Naive thymus-derived CD4-positive, alpha-beta T cell (primary cell): ENCODE results near the gene ATP5F1A. TPM values are rescaled to one million over a fixed set of nuclear protein-coding genes. Genes with fewer than 3 reads are reported as not detected.

Experiments
- ATAC-seq: fragments of 150-1000 bp; cut with Tn5 transposase; 2 replicates; pipeline ENCODE4 v1.10.0; 2021; ENCODE audit warnings: mild to moderate bottlenecking, moderate library complexity
- CTCF ChIA-PET: fragments of 350-600 bp; sonication (Branson Sonifier 250); formaldehyde crosslinking; loops from one replicate; lab custom pipeline; 2021; ENCODE audit warnings: antibody characterized with exemption; lab: Charles Lee
- POLR2A ChIA-PET: fragments of 350-600 bp; sonication (Branson Sonifier 250); formaldehyde crosslinking; loops from one replicate; lab custom pipeline; 2021; ENCODE audit warnings: antibody characterized with exemption, inconsistent platforms; lab: Charles Lee
- DNase-seq, 9 donors: peaks; one replicate each; pipeline versions ENCODE4 v3.0.0 to v3.0.0-alpha.2; 2020 to 2022; ENCODE audit warnings: mixed read lengths in 1 of 9
- H3K27ac ChIP-seq: one replicate; pipeline ENCODE4 v1.7.0; 2013; ENCODE audit warnings: mild to moderate bottlenecking, low read depth, low read length, moderate library complexity
- H3K27me3 ChIP-seq, 2 donors: one replicate each; pipeline ENCODE4 v1.7.0; 2013; ENCODE audit warnings: low read length in 2 of 2, mild to moderate bottlenecking in 2 of 2, moderate library complexity in 2 of 2; ENCODE audit not compliant: control insufficient read depth in 2 of 2, insufficient read depth in 2 of 2
- H3K36me3 ChIP-seq, 3 experiments: 1 replicate in 2 of 3; 2 replicates in 1 of 3; pipeline ENCODE4 v1.7.0; 2013; ENCODE audit warnings: low read length in 3 of 3, mild to moderate bottlenecking in 3 of 3, moderate library complexity in 1 of 3; ENCODE audit not compliant: insufficient read depth in 3 of 3, control insufficient read depth in 2 of 3
- H3K4me1 ChIP-seq, 2 donors: one replicate each; pipeline ENCODE4 v1.7.0; 2013; ENCODE audit warnings: low read length in 2 of 2, mild to moderate bottlenecking in 2 of 2, moderate library complexity in 1 of 2; ENCODE audit not compliant: control insufficient read depth in 2 of 2, insufficient read depth in 2 of 2
- H3K4me3 ChIP-seq: 2 replicates; pipeline ENCODE4 v1.7.0; 2013; ENCODE audit warnings: mild to moderate bottlenecking, low read length
- H3K9me3 ChIP-seq, 3 experiments: 1 replicate in 2 of 3; 2 replicates in 1 of 3; pipeline ENCODE4 v1.7.0; 2013; ENCODE audit warnings: low read length in 3 of 3; ENCODE audit not compliant: control insufficient read depth in 2 of 3
- H3K27ac Mint-ChIP-seq, 9 donors: one replicate each; pipeline ENCODE4 v1.8.0; 2020 to 2022; ENCODE audit warnings: mixed read lengths in 9 of 9, mild to moderate bottlenecking in 8 of 9, moderate library complexity in 5 of 9, inconsistent platforms in 2 of 9
- H3K27me3 Mint-ChIP-seq, 5 donors: one replicate each; pipeline ENCODE4 v1.8.0; 2021 to 2022; ENCODE audit warnings: mixed read lengths in 5 of 5, mild to moderate bottlenecking in 1 of 5
- H3K36me3 Mint-ChIP-seq, 5 donors: one replicate each; pipeline ENCODE4 v1.8.0; 2020 to 2022; ENCODE audit warnings: mixed read lengths in 5 of 5, mild to moderate bottlenecking in 3 of 5, inconsistent platforms in 1 of 5
- H3K4me1 Mint-ChIP-seq, 7 donors: one replicate each; pipeline ENCODE4 v1.8.0; 2020 to 2022; ENCODE audit warnings: mixed read lengths in 7 of 7, mild to moderate bottlenecking in 3 of 7, inconsistent platforms in 1 of 7
- H3K4me3 Mint-ChIP-seq, 10 donors: one replicate each; pipeline ENCODE4 v1.8.0; 2020 to 2022; ENCODE audit warnings: mild to moderate bottlenecking in 10 of 10, mixed read lengths in 10 of 10, moderate library complexity in 6 of 10, inconsistent platforms in 2 of 10
- H3K9me3 Mint-ChIP-seq, 11 donors: one replicate each; pipeline ENCODE4 v1.8.0; 2020 to 2022; ENCODE audit warnings: mixed read lengths in 11 of 11, mild to moderate bottlenecking in 4 of 11, inconsistent platforms in 1 of 11, moderate library complexity in 1 of 11
- intact Hi-C, 2 donors: fragments of 100-400 bp; cut with micrococcal nuclease; formaldehyde crosslinking; loops; one replicate each; pipeline ENCODE4 v1.15.1; 2023
- polyA plus RNA-seq, 2 donors: library from polyadenylated mRNA; unstranded; fragments of 300-500 nt; fragmentation: Illumina TruSeq; gene quantifications; one replicate each; pipeline ENCODE4 v1.2.3, GENCODE V29; 2021
- total RNA-seq, 6 experiments: library from RNA in 5 of 6; stranded (reverse) in 5 of 6; gene quantifications; 1 replicate in 5 of 6; 2 replicates in 1 of 6; pipeline ENCODE4 v1.2.3 and lab custom pipeline; 2021 to 2026

ATP5F1A gene
- total and polyA plus RNA-seq, 7 experiments from 2014 or later, result 181 to 541 (median 220) TPM

DNA sequence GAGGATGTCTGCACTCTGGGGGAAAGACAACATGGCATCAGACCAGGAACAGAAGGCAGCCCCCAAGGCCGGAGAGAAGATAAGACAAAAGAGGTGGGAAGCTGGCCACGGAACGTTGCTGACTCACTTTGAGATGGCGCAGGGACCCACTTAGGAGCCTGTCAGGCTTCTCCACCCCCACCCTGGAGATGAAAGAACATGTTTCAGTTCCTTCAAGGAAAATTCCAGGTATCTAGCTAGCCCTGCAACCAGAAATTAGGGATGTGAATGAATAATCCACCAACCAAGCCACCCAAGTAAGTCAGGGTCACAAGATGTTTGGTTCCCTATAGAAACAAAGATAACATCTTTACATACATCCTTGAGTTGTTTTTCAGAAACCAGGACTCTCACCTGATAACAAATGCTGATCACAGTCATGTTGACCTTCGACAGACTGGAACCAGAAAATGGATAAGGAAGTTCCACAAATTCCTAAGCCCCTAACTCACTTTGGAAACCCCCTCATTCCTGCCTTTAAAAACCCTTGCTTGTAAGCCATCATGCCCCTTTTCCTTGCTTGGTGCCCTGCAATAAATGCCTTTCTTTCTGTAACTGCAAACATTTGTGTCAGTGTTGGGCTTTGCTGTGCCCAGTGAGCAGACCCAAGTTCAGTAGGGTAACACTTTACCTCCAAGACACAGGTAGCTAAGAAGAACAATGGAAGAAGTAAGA, 57.9 kb downstream of the ATP5F1A start:
- no peaks in the 10 kb centered on the region for H3K27me3 Mint-ChIP-seq
- H3K4me3 Mint-ChIP-seq, result peak overlapping the region in 7 of 10 donors; percentile 1 to 64 (median 32)
- peaks cover 5 to 21% (median 15%) of the 10 kb centered on the region in 5 donors for H3K36me3 Mint-ChIP-seq
- peaks cover 25 to 51% (median 44%) of the 10 kb centered on the region in 7 donors for H3K4me1 Mint-ChIP-seq
- H3K27me3 ChIP-seq, result no peaks in the 10 kb centered on the region
- no peak for ATAC-seq
- CTCF ChIA-PET, result interaction anchor here (1.2 kb wide), 1 partner anchor 11 kb away, joined by 3 read pairs; no protein-coding TSS in a partner anchor
- H3K4me1 ChIP-seq, result peaks cover 24 to 40% of the 10 kb centered on the region in 2 donors
- peak overlapping the region in 8 of 9 donors; percentile 12 to 75 (median 50) for H3K27ac Mint-ChIP-seq
- intact Hi-C loops, result loop anchor here (1.0 to 5.0 kb wide), 2 partner anchors 8 to 43 kb away; no protein-coding TSS in a partner anchor
- no peak overlapping the region for H3K4me3 ChIP-seq
- POLR2A ChIA-PET, result interaction anchor here (0.7 to 0.8 kb wide), 2 partner anchors 12 to 43 kb away, joined by 3 to 5 read pairs; no protein-coding TSS in a partner anchor
- H3K27ac ChIP-seq, result no peak overlapping the region
- no peaks in the 10 kb centered on the region for H3K36me3 ChIP-seq
- no peaks in the 10 kb centered on the region for H3K9me3 ChIP-seq
- H3K9me3 Mint-ChIP-seq, result peaks cover 0 to 2% (median 0%) of the 10 kb centered on the region in 11 donors
- DNase-seq, result no peak

DNA sequence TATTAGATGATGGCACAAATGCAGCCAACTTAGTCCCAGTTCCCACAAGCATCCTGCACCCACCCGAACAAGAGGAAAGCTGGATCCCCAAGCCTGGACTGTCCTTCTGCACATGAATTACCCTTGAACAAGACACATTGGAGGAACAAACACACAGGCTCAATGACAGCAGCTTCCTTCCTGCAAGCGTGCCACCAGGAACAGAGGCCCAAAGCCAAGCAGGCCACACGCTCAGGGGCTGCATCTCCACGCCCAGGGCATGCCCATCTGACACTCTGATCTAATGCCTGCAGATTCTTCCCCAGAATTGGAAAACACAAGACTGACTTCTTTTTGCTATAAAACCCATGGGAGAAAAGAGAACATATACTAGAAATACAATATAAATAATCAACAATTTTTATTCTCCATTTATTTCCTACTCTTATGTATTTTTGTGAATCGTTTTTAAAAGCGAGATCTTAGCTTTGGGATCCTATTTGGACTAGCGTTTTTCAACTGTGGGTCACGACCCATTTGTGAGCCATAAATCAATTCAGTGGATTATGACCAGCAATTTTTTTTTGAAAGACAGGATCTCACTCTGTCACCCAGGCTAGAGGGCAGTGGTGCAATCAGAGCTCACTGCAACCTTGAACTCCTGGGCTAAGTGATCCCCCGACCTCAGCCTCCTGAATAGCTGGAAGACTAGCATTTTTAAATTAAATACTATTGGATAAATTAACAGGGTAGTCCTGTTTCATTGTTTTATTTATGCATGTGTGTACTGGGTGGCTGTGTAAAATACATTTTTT, 60.4 kb downstream of the ATP5F1A start:
- no peak for ATAC-seq
- Histone ChIP-seq H3K27me3 (no peaks in the 10 kb centered on the region), H3K4me1 (peaks cover 22 to 31% of the 10 kb centered on the region in 2 donors), H3K9me3 (no peaks in the 10 kb centered on the region), H3K36me3 (no peaks in the 10 kb centered on the region), H3K27ac (no peak overlapping the region), H3K4me3 (no peak overlapping the region)
- CTCF ChIA-PET, result no interaction called here
- Mint-ChIP-seq H3K27me3 (no peaks in the 10 kb centered on the region), H3K9me3 (no peaks in the 10 kb centered on the region), H3K27ac (peak overlapping the region in 1 of 9 donors; percentile 61), H3K36me3 (peaks cover 5 to 30% (median 14%) of the 10 kb centered on the region in 5 donors), H3K4me3 (no peak overlapping the region), H3K4me1 (peaks cover 23 to 40% (median 33%) of the 10 kb centered on the region in 7 donors)
- DNase-seq, result no peak
- intact Hi-C loops, result no loop called here
- POLR2A ChIA-PET, result interaction anchor here (0.6 to 1.0 kb wide), 2 partner anchors 9 to 159 kb away, joined by 3 read pairs; no protein-coding TSS in a partner anchor

DNA sequence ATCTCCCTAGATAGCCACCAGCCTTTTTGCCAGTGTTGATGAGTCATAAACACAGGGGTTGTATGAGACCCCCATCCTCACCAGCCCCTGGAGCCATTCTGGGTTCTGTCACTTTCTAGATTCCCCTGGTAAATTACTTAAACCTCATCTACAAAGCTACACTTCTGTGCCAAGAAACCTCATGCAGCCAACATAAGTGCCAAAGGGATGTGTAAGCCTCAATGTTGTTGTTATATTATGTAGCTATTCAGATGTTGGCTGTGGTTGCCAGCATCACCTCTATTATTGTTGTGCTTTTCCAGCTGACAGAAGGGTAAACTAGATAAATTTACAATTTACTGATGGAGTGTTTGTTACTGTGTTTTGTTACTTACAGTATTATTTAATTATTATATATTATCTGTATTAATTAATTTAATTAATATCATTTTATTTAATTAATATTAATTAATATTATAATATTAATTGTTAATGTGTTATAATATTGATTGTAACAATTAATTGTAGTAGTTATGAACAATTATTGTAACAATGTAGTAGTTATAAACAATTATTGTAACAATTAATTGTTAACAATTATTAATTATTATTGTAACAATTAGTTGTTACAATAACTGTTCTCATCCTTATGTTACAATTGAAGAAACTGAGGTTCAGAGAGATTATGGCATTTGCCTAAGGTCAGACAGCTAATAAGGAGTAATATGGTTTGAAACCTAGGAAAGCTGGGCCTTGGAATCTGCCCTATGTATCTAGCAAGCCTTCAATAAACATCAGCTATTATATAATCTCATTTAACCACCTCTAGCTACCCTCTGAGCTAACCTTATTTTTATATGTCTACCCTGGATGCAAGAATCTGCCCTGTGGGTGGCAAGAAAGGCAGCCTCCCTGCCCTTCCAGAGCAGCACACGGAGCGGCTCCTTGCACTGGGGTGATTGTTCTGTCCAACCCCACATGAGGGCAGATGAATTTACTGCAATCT, 62.1 kb downstream of the ATP5F1A start:
- ChIA-PET CTCF (no interaction called here), POLR2A (interaction anchor here (0.7 kb wide), 1 partner anchor 53 kb away, joined by 4 read pairs; no protein-coding TSS in a partner anchor)
- no peak overlapping the region for H3K4me3 Mint-ChIP-seq
- H3K27ac ChIP-seq, result no peak overlapping the region
- intact Hi-C loops, result no loop called here
- H3K4me3 ChIP-seq, result no peak overlapping the region
- no peaks in the 10 kb centered on the region for H3K9me3 Mint-ChIP-seq
- peaks cover 5 to 42% (median 22%) of the 10 kb centered on the region in 5 donors for H3K36me3 Mint-ChIP-seq
- no peak overlapping the region for H3K27ac Mint-ChIP-seq
- peaks cover 9 to 14% of the 10 kb centered on the region in 2 donors for H3K4me1 ChIP-seq
- H3K27me3 ChIP-seq, result no peaks in the 10 kb centered on the region
- ATAC-seq (no peak), DNase-seq (no peak)
- no peaks in the 10 kb centered on the region for H3K9me3 ChIP-seq
- no peaks in the 10 kb centered on the region for H3K36me3 ChIP-seq
- H3K4me1 Mint-ChIP-seq, result peaks cover 11 to 25% (median 19%) of the 10 kb centered on the region in 7 donors
- no peaks in the 10 kb centered on the region for H3K27me3 Mint-ChIP-seq

DNA sequence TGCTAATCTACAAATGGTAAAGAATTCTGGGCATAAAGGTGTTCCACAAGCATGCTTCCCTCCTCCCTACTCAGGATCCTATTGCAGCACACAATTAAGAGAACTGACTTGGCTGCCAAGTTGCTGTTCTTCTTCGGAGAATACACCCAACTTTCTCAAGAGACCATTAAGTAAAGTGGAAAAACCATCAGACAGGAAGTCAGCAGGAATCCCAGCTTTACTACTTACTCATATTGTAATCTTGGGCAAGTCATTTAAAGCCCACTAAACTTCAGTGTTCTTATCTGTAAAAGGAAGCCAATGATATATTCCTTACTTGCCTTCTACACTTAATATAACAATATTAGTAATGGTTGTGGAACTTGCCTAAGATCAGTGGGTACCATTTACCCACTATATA, 63.9 kb downstream of the ATP5F1A start:
- peaks cover under 1 to 36% (median 21%) of the 10 kb centered on the region in 5 donors for H3K36me3 Mint-ChIP-seq
- intact Hi-C loops, result no loop called here
- DNase-seq (no peak), ATAC-seq (no peak)
- H3K4me1 Mint-ChIP-seq, result peaks cover 0 to 7% (median 2%) of the 10 kb centered on the region in 7 donors
- H3K4me3 Mint-ChIP-seq, result no peak overlapping the region
- H3K27ac Mint-ChIP-seq, result no peak overlapping the region
- no peak overlapping the region for H3K27ac ChIP-seq
- ChIA-PET POLR2A (interaction anchor here (0.7 to 1.8 kb wide), 2 partner anchors 9 to 12 kb away, joined by 5 to 7 read pairs; no protein-coding TSS in a partner anchor), CTCF (no interaction called here)
- no peaks in the 10 kb centered on the region for H3K4me1 ChIP-seq
- H3K36me3 ChIP-seq, result no peaks in the 10 kb centered on the region
- peaks cover 0 to 1% (median 0%) of the 10 kb centered on the region in 5 donors for H3K27me3 Mint-ChIP-seq
- no peak overlapping the region for H3K4me3 ChIP-seq
- no peaks in the 10 kb centered on the region for H3K9me3 Mint-ChIP-seq
- no peaks in the 10 kb centered on the region for H3K27me3 ChIP-seq
- no peaks in the 10 kb centered on the region for H3K9me3 ChIP-seq

DNA sequence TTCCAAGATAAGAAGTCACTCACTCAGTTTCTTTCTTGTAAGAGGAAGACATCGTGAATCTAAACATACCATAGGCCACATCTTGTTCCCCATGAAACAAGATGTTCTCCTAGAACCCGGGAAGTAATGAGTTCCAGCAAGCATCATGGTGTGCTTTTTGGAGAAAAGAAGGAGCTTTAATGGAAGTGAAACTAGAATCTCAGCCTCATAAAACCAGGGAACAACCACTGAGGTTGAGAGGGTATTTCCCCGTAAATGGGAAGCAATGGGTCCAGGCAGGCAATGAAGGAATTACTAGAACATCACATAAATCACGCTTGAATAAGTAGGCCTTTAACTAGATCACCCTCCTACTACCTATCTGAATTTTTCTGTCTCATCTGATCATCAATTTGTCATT, 66.4 kb downstream of the ATP5F1A start:
- Histone ChIP-seq H3K27me3 (no peaks in the 10 kb centered on the region), H3K4me3 (no peak overlapping the region), H3K36me3 (no peaks in the 10 kb centered on the region), H3K9me3 (no peaks in the 10 kb centered on the region), H3K27ac (no peak overlapping the region), H3K4me1 (peaks cover 0 to 5% of the 10 kb centered on the region in 2 donors)
- Mint-ChIP-seq H3K9me3 (no peaks in the 10 kb centered on the region), H3K4me3 (no peak overlapping the region), H3K36me3 (peaks cover 6 to 28% (median 12%) of the 10 kb centered on the region in 5 donors), H3K27me3 (peaks cover 0 to 14% (median 0%) of the 10 kb centered on the region in 5 donors), H3K27ac (no peak overlapping the region), H3K4me1 (peaks cover 5 to 14% (median 13%) of the 10 kb centered on the region in 7 donors)
- CTCF ChIA-PET, result no interaction called here
- ATAC-seq (no peak), DNase-seq (no peak)
- POLR2A ChIA-PET, result no interaction called here
- intact Hi-C loops, result no loop called here
